ENCODE data around the gene CTSO.
"Not testable (repeated sequence)": the region's sequence is repeated elsewhere in the genome, so short reads cannot be mapped to it uniquely, and the experiment has no call there.

CTSO gene

DNA sequence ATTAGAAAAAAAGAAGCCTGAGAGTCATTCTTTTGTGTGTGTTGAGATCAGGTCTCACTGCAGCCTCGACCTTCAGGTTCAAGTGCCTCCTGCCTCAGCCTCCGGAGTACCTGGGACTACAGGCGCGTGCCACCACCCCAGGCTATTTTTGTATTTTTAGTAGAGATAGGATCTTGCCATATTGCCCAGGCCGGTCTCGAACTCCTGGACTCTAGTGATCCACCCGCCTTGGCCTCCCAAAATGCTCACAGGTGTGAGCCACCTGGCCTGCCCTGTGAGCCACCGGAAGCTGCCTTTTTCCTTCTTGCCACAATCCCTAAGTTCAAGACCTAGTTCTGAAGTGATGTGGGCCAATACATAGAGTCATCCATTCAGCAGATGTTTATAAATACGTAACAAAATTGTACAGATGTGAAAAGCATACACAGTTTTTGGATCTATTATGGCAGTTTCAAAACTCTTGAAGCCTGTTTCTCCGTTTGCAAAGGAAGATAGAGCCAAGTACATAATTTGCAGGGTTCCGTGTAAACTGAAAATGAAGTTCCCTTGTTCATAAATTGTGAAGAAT, 536 bp upstream of the CTSO start:
- no peak for DNase-seq

DNA sequence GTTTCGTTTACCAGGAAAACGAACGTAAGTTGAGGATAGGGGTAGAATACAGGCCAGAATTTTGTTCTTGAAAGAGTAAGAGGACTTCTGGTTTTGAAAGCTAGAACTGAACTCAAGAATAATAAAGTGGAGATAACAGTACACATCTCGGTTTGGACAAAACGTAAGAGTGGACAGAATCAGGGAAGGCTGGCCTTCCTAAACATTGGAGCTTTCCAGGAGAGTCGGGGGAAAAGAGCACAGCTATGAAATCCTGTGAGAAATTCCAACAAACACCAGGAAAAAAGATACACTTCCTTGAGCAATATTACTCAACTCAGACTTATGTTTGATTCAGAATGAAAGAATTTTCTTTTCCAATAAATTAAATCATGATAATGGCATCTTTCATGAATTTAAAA, 1.2 kb downstream of the CTSO start:
- no peak for DNase-seq

DNA sequence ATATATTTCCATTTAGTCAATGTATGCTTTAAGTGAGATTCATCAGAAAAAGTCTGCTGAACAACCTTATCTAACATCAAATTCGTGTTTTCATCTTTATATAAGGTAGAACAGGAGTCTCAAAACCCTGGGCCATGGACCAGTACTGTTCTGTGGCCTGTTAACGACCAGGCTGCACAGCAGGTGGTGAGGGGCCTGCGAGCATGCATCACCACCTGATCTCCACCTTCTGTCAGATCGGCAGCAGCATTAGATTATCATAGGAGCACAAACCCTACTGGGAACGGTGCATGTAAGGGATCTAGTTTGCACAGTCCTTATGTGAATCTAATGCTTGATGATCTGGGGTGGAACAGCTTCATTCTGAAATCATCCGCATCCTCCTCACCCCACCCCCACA, 3.2 kb downstream of the CTSO start:
- DNase-seq: no peak

DNA sequence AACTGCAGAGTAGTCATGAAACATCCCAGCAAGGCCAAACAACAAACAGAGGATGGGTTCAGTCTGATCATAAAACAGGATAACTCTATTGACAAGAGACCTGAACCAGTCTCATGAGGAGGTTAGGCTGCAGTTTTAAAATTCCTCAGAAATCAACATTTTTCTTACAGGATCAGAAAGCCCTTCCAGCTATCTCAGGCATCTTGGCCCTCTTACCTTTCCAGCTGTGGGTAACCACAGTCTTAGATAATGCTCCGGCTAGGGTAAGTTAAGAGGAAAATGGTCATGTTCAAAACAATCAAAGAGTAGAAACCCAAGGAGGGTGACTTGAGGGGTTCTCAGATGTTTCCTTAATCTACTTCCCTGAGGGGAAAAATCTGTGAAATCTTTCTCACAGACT, 5.1 kb downstream of the CTSO start:
- no peak for DNase-seq

DNA sequence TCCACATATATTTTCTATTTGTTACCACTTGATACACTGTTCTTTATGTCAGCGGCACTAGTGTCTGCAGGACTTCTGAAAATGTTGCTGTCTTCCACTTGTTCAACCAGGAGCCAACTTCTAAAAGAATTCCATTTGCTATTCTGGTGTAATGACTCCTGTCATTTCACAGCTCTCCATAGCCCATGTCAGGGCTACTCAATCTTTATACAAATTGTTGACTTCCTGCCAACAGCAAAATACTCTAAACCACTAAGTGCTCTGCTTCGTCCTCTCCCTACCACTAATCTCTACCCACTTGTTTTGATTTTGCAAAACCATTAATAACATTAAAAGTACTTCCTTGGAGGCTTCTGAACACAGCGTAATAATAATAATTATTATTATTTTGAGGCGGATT, 7.2 kb downstream of the CTSO start:
- DNase-seq: no peak

DNA sequence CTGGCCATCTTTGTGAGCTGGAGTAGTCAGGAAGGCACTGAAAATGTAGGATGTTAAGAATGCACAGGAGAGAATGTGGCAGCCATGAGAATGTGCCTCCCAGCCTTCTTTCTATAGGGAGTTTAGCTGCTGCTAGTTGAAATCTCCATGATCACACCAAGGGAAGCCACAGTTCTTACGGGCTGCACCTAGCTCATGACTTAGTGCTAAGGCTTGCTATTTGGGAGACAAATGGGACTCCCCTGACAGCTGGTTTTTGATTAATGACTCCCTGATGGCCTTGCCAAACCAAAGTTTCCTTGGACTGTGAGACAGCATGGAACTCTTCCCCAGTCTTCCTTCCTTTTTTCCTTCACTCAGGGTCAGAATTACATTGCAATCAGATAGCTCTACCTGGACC, 9.2 kb downstream of the CTSO start:
- DNase-seq: no peak

DNA sequence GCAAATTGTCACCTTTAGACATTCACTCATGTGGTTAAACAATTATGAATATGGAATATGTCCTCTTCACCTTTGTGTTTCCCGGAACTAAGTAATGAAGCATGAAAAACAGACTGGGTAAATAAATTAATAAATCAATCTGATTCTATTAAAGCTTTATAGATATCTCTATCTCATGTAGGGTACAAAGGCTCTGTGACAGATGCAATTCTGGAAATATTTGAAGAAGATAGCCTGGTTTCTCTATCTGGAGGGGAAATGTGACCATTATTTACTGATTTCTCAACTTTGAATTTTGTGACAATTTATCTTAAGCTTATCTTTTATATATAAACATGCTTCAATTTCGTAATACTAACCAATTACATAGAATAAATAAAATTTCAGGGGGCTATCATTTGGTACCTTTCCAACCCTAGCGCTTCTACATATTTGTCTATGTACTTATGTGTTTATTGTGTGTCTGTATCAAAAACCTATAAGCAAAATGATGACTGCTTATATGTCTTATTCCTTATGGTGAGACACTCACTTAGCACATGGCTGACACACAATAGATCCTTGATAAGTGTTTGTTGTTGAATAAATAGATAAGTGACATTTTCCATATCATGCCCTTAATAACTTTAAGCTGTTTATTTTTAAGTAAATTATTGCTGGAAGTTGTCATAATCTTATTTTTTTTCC, 9.9 kb downstream of the CTSO start:
- DNase-seq: no peak

DNA sequence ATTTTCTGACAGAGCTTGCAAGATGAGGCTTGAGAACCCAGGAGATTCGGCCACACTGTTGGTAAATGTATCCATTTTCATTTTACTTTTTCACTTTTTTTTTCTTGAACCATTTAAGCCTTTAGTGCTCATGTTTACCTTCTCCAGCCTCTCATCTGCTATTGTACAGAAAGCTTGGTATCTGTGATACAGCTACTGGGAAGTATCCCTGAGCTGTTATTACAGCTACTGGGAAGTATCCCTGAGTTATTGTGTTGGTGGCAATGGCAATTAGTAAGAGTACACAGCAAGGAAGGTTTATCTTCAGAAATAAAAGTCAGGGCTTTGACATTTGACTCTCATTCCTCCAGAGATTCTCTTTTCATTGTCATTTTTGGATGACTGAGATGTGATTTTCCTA, 11.8 kb downstream of the CTSO start:
- no peak for DNase-seq

DNA sequence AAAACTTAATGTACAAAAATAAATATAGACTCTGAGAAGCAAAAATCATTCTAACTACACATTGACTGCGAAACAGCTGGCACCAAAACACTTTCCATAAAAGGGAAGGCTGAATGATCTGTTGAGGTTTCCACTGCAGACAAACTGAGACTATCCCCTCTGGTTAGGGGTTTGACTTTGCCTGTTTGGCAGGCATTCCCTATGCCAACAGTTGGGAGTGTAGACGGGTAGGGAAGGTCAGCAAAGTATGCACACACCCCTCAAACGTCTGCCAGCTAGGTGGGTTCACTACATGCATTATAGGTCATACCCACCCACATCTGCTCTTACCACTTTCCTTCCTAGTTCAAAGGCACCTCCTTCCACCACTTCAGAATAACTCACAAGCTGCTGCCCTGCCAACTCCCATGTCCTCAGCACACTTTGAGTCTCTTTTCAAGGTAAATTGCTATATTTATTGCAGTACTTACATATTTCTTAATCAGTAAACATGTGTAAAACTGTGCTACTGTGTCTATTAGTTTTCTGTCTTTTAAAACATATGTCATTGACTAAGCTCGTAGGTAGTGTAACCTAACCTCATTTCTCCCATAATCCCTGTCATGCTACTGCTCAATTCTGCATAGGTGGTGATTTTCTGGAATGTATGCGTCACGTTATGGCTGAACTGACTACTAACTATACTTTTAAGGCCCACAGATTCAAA, 12.4 kb downstream of the CTSO start:
- no peak for DNase-seq

DNA sequence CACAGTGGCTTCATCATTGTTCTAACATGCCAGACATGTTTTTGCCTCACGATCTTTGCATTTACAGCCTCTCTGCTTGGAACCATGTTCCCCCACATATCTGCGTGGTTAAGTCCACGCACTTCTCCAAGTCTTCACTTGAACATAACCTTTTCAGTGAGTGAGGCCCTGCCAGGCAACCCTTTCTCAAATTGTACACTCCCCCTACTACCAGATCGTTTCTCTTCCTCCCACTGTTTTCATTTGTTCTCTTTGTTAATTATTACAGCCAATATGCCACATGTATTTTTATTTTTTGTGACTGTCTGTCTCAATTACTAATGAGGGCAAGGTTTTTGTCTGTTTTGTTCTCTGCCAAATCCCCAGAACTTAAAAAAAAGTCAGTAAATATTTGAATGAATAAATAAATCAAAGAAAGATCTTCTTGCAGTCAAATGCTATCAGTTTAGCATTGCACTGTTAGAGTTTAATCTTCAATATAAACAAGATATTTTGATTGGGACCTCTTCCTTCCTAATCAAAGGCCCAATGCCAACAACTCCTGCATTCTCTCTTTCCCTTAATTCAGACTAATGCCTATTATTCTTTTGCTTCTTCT, 18.2 kb downstream of the CTSO start:
- no peak for DNase-seq

DNA sequence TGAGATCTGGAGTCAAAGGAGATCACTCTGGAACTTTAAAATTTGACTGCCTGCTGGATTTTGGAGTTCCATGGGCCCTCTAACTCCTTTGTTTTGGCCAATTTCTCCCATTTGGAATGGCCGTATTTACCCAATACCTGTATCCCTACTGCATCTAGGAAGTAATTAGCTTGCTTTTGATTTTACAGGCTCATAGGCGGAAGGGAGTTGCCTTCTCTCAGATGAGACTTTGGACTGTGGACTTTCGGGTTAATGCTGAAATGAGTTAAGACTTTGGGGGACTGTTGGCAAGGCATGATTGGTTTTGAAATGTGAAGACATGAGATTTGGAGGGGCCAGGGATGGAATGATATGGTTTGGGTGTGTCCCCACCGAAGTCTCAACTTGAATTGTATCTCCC, 19.0 kb downstream of the CTSO start:
- not testable (repeated sequence) for DNase-seq

DNA sequence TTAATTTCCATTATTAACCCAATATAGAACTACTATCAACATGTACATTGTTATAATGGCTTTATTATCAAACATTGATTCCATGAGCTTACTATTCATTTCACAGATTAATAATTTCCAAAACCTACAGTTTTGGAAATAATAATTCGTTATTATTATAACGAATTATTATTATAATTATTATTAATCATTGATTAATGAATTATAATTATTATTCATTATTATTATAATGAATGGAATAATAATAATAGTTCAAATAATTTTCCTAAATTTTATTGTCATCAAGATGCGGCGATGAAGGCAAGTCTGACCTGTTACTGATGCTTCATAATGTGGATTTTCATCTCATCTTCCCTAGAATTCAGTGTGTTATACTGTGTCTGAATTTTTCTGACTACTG, 22.0 kb downstream of the CTSO start:
- no peak for DNase-seq

DNA sequence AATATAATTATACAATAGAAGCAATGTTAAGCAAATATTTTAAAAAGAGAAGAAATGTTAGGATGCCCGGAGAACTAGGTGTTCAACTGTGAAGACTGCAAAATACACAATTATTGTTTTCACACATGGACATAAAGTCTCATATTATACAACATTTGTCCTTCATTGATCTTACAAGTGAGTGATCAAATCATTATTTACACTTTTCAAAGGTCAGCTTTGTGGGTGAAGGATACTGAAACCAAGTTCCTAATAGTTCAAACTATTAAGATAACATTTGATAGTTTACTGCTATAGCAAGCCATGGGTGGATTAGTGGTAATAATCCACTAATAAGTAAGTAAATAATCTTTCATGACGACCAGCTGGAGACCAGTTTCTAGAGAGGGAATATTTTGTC, 23.3 kb downstream of the CTSO start:
- no peak for DNase-seq

DNA sequence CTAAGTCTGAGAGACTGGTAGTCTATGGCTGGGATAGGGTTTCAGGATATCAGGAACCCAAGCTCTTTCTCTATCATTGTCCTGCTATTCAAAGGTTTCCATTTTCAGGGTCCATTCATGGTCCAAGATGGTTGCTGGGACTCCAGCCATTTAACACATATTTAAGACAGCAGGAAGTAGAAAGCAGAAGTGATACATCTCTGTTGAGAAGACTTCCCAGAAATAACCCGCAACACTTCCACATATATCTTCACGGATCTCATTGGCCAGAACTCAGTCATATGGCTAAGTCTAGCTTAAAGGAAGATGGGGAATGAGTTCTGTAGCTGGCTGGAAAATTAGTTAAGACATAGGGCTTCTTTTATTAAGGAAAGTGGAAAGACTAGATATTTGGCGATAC, 23.8 kb downstream of the CTSO start:
- DNase-seq: no peak

DNA sequence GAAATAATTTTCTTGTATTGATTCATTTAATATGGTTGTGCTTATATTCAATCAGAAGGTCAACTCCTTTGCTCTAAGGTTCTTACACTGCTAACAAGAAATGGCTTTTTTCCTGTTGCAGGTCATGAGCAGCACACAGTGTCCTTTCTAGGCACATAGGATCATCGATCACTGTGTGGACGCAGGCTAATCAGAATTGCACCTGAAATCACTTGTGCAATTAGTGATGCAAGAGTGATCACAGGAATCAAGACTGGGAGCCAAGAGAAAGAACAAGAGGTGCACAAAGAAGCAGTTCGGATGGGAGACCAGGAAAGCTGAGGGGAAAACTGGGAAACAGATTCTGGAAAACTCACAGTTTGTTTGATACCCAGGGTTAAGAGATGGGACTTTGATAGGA, 29.0 kb downstream of the CTSO start:
- no peak for DNase-seq

DNA sequence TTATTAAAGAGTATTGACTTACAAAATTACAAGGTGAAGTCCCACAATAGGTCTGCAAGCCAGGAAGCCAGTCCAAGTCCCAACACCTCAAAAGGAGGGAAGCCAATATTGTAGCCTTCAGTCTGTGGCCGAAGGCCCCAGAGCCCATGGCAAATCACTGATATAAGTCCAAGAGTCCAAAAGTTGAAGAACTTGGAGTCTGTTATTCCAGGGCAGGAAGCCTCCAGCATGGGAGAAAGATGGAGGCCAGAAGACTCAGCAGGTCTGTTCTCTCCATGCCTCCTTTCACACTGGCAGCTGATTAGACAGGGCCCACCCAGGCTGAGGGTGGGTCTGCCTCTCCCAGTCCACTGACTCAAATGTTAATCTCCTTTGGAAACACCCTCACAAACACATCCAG, 32.1 kb downstream of the CTSO start:
- DNase-seq: no peak

DNA sequence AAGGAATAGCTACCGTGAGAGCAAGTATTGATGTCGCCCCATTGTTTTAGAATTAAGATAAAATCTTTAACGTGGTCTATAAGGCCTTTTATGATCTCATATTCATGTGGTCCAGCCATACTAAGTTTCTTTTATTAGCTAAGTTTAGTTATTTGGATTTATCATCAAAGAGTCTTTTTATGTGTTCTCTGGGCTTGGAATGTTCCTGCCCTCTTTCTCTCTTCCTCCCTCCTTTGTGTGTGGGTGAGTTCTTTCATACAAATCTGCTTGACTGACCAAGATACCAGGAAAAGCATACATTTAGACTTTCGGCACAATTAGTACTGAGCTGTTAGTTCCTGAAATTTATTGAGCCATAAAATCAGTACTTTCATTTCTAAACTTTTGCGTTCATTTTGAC, 38.9 kb downstream of the CTSO start:
- DNase-seq: no peak

DNA sequence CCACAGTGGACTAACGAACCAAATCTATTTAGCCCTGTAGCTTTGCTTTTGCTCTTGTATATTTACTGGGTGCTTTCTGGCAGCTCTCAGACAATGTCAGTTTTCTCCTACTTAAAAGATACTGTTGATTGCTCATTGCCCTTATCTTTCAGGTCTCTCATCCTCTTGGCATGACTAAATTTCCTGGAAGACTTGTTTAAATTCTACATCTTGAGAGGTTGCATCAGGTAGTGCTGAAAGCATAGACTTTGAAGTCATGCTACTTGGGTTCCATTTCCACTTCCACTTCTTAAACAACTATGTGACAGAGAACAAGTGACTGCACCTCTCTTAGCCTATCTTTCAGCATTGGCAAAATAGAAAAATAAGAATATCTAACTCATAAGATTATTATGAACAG, 41.8 kb downstream of the CTSO start:
- no peak for DNase-seq

DNA sequence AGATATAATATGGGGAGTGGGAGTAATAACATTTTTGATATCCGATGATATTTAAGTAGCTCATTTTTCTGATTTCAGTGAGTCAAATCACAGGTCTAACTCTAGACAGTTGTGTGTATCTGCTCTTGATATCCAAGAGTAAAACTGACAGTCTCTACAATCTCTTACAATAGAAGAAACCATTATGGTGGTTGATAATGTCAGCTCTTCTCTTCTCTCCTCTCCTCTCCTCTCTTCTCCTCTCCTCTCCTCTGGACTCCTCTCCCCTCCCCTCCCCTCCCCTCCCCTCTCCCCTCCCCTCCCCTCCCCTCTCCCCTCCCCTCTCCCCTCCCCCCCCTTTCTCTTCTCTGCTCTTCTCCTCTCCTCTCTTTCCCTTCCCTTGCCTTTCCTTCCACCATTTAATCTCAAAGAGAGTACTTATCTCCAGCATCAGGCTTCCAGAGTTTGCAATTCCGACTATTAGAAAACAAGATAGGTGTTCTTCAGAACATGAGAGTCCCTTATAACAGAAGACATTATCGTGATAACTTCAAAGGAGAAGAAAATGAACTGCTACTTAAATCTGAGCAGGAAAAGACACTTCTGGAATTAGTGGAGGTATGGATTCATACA, 43.9 kb downstream of the CTSO start:
- DNase-seq: no peak

DNA sequence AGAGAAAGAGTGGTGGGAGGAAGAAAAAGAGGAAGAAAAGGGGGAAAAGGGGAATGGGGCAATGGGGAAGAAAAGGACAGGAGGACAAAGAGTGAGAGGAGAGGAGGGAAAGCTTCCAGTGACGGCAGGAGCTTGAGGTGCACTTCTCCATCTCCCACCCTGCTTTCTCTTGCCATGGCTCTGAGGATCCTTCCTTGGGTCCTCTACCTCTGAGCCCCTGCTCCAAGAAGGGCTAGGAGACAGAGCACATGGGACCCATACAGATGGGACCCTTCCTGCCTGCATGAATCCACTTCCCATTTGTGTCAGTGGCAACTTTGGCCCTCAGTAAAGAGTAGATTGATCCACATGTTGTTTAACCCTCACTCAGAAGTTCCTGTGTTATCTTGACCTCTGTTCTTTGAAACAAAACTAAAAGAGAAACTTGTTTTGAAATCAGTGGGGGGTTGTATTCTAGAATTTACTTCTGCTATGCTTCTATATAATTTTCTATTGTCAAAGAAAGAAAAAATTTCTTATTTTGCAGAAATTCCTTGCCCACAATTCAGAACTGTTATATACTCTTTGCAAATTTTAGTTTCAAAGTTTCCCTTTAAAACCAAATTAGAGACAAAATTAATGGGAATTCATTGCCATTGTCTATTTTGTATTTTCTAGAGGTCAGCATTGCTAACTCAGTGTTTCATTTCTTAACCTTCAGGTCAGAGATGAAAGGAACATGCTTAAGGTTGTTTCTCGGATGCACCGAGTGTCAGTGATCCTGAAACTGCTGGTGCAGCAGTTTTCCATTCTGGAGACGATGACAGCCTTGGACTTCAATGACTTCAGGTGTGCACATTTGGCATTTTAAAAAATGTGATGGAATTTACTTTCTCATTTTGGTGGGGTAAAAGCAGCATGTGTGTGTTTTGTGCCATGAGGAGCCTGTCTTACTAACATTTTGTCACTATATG, 45.2 kb downstream of the CTSO start:
- no peak for DNase-seq

DNA sequence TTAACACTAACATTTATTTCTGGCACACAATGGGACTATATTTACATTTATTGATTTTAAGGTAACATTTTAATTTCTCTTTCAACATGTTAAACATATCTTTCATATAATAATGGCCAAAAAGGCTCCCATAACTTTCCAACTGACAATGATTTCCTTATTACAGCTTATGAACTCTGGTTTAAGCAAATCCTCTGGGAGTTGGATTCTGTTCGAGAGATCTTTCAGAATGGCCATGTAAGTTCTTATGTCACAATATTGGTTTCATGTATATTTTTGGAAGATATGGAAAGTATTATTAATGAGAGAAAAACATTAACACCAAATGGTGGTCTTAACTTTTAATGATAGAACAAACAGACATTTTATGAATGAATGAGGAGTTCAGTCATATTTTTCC, 46.1 kb downstream of the CTSO start:
- DNase-seq: no peak

DNA sequence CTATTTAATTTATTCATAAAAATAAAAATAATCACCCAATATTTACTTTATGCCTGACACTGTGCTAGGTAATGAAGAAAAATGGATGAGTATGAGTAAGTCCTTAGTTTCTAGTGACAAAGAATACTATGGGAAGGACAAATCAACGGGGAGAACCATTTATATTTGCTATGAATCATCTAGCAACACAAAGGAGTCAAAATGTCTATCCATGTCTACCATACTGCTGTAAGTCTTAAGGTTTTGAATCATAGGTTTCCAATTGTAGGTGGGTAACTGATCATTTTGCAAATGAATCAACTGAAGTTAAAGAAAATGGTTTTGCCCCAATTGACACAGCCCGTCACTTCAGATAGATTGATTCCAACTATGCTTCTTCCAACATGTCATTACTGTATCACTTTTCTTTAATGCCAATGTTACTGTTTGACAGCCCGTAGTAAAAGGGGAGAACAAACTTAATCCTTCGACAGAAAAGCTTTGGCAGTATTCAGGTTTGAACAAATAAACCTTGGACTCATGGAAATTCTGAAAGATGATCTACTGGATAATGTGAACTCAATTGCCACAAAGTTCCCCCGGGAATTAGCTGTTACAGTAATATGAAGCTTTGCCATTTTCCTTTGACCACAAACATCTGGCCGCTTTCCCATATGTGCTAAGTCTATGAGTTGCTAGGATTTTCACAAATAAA, 47.0 kb downstream of the CTSO start:
- no peak for DNase-seq
